ENCODE results near the gene NLRP6.
"Not testable (repeated sequence)": the region's sequence is repeated elsewhere in the genome, so short reads cannot be mapped to it uniquely, and the experiment has no call there.

DNA sequence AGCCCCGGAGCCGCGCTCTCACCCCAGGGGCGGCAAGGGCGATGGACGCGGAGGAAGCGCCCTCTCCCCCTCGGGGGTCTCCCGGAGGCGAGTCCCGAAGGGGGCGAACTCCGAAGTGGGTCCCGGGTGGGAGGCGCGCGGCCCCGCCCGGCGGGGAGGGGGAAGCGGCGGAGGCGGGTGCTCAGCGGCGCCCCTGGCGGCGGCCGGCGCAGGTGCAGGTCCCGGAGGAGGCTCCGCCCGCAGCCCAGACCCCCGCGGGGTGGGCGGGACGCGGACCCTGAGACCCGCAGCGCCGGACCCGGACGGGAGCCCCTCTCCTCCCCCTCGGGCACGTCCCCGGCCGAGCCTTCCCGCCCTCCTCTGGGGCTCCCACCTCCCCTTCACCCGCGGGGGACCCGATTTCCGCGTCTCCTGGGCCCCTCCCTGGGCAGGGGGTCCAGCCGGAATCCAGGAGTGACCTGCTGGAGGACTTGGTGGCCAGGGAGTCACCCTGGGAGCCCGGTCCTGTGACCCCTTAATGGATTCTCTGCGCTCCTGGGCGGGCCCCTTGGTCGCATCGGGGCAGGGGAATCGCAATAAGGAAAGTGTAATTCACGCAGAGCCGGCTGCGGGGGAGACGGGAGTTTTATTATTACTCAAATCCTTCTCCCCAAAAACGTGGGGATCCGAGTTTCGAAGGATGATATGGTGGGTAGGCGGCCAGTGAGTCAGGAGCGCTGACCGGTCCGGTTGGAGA lies 33.0 kb downstream of the NLRP6 start:
- TF ChIP-seq, protein P1, sequence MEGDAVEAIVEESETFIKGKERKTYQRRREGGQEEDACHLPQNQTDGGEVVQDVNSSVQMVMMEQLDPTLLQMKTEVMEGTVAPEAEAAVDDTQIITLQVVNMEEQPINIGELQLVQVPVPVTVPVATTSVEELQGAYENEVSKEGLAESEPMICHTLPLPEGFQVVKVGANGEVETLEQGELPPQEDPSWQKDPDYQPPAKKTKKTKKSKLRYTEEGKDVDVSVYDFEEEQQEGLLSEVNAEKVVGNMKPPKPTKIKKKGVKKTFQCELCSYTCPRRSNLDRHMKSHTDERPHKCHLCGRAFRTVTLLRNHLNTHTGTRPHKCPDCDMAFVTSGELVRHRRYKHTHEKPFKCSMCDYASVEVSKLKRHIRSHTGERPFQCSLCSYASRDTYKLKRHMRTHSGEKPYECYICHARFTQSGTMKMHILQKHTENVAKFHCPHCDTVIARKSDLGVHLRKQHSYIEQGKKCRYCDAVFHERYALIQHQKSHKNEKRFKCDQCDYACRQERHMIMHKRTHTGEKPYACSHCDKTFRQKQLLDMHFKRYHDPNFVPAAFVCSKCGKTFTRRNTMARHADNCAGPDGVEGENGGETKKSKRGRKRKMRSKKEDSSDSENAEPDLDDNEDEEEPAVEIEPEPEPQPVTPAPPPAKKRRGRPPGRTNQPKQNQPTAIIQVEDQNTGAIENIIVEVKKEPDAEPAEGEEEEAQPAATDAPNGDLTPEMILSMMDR (IDR thresholded peaks at IDR 0.05; ENCODE audit: low read depth, low read length): not testable (repeated sequence)
- TF ChIP-seq EZH2phosphoT487 (IDR thresholded peaks at IDR 0.05; ENCODE audit: low read depth): not testable (repeated sequence)

All from OCI-LY3 (cell line).